NOMO-1 treated with DMSO at 0.1 percent for 48 hours (cell line): ENCODE data around the gene SOBP.

Experiments
- DNase-seq: peaks from one replicate; lab custom pipeline; 2025; ENCODE audit not compliant: unreplicated experiment; lab: John Stamatoyannopoulos, UW

Gene SOBP

DNA sequence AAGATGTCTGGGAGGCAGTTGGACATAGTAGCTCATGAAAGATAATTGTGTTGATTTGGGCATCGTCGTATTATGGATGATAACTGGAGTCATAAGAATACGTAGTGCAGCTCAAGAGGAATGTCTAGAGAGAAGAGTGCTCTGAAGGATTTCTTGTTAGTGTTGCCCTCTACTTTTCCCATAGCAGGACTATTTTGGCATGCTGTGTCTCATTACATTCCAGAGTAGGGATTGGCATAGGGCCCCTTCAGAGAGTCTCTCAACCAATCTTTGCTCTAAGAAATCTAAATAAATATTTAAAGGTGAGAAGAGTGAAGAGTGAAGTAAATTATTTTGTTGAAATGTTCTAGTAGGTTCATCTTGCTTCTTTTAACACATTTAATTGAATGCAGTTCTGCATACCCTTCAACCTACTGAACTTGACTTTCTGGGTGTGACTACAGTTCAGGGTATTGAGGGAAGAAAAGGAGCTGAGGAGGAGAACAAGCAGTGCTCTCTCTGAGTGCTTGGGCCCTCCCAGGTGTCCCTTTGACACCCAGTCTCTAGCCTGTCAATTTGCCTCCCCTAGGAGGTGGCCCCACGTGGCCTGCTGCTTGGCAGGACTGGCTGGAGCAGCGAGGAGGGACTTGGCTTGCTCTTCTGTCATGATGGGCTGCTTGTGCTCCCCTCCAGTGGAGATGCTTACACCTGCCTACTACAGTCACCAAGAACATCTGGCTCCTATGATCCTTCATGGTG, 33.3 kb downstream of the SOBP start:
- no peak for DNase-seq

DNA sequence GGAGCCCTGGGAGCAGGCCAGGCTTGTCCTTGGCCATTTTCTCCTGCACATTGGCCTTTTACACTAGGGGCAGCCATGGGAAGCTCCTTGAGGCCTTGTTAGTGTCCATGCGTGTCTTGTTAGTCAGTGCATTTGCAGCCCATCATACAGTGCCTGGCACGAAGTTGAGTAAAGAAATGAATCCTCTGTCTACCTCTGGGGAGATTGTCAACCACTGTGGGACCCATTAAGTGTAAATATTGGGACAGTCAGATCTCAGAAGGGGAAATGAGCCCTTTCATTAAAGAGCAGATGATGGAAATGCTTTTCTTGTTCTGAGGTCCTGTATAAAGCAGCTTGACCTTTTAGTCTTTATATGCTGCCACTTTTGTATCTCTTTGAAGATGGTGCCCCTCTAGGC, 33.9 kb downstream of the SOBP start:
- no peak for DNase-seq

DNA sequence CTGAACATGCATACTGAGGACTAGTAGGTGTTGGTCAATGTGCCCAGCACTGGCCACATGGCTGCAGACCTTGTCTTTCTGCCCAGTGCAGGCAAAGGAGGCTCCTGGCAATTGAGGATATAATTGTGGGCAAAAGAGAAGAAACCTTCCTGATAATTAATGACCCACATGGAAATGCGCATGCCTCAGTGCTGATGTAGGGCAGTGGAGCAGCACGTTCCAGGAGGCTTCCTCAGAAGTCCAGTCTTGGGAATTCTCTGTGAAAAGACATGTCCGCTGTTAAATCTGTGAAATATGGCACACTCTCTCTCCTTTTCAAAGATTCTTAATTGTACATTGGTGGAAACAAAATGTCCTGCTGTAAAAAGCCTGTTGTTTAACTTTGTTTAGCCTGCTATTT, 34.7 kb downstream of the SOBP start:
- DNase-seq, result no peak

DNA sequence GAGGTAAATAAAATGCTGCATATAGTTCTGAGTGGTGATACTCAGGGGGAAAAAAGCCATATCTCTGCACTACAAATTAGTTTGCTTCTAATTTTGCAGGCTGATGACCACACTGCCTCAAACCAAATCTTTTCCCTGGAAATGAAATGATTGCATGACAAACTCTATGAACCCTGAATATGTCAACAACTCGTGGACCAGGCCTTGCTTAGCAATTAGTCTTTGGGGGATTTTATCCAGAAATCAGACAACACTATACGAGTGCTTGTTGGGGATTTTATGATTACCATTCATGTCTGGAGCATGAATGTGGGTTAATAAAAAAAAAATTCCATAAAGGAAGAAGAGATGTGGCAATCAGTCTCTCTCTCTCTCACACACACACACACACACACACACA, 42.0 kb downstream of the SOBP start:
- DNase-seq, result no peak

DNA sequence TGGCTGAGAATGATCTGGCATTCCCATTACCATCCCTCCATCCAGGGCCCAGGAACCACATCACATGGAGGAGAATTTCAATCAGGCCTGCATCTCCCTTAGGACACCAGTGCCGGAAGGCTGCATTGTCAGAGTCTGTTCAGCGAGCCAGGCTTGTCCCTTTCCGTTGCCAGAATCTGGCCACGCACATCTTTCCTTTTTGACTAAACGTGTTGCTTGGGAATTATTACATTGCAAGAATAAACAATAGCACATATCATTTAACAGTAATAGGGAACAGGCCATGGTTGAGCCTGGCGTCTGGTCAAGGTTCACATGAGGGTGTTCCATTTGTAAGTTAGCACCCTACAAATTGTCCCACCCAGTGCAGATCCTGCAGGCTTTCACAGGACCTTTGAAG, 42.8 kb downstream of the SOBP start:
- DNase-seq, result no peak

DNA sequence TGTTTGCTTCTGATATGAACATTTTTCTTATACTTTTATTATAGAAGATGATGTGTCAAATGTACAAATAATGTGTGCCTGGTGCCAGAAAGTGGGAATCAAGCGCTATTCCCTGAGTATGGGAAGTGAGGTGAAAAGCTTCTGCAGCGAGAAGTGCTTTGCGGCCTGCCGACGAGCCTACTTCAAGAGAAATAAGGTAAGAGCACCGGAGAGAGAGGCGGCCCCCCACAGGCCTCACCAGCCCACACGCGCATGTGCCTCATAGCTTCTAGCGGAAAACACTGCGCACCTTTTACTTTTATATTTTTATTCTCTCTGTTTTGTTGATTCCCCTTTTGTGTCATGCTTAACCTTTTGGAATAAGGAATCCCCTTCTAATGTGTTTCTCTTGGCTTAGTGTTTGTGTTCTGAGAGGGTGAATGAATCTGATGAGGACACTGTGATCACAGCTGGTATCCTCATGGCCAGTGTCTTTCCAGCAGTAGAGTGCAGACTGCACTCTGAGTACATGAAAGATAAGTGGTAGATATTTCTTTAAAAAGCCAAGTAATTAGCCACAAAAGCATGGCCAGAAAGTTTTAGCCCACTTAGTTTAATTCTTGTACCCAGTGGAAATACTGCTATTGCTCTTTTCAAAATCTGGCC, 43.6 kb downstream of the SOBP start:
- no peak for DNase-seq

DNA sequence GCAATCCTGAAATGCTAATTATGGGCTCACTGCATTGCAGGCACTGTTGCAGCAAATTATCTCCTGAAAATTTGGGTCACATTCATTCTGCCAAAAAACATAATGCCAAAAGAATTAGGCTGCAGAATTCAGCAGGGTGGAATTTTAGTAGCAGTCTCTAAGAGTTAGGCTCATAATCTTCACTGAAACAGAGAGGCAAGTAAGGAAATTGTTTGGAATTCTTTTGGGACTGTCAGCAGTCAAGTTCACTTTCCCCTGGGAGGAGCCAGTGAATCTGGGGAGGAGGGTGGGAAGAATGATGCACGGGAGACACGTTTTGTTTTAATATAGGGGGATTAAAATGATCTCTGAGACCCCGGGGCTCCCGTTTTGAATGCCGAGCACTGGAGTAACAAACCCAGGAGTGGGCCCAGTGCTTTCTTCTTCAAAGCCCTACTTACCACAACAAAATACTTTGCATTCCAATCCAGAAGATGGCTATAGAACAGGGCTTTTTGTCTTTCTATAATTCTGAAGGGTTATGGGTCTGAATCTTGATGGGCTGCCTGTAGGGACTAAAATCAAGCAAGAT, 44.7 kb downstream of the SOBP start:
- no peak for DNase-seq

DNA sequence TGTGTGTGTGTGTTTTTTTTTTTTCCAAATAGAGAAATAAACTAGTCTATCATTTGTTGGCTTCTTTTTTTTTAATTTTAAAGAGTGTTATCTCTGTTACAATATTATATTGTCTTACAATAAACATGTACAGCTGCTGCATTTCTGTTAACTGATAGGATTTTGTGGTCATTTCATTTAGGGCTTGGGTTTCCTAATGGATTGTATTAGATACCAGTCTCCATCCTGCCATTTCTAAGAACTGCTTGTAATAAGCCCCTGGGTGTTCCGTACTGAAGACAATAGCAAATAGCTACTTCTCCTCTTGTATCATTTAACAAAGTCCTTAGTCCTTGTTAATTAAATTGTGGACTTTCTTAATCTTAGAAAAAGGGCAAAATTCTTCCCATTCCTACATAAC, 45.7 kb downstream of the SOBP start:
- DNase-seq, result no peak

DNA sequence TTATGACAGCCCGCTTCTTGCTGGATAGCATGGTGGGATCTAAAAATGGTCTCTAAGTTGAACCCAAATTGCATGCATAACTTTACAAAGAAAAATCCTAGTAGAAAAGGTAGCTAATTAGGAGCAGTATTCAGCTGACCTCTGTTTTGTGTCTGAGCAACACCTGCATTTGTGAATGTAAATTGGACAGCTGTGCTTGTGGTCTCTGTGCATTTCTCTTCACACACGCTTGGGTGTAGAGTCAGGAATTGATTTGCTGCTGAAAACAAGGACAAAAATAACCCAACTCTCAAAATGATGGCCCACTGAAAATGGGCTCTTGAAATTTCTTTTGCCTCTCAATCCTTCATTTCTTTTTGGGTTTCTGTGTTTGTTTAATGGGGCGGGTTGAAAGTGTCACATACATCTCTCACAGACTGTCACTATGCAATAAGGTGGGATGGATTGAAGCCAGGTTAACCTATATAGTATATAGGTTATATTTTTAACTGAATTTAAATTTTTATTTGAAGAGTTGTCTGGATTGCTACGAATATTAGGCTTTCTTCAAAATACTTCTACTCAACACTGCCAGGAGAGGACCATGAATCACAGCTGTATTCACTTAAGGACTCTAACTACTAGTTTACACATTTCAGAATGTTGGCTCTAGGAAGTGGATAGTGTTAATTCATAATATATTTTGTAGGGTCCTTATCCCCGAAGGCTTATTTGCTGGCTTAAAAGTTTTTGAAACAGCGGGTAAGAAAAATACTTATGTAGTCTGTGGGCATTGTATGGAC, 46.5 kb downstream of the SOBP start:
- no peak for DNase-seq

DNA sequence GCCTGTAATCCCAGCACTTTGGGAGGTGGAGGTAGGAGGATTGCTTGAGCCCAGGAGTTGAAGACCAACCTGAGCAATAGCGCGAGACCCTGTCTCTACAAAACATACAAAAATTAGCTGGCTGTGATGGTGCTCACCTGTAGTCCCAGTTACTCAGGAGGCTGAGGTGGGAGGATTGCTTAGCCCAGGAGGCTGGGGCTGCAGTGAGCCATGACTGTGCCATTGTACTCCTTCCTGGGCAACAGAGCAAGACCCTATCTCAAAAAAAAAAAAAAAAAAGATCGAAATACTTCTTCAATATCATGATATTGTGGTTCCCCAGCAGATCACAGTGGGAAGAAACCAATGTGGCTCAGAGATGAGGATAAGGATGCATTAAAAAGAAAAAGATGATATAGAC, 47.6 kb downstream of the SOBP start:
- DNase-seq, result no peak

DNA sequence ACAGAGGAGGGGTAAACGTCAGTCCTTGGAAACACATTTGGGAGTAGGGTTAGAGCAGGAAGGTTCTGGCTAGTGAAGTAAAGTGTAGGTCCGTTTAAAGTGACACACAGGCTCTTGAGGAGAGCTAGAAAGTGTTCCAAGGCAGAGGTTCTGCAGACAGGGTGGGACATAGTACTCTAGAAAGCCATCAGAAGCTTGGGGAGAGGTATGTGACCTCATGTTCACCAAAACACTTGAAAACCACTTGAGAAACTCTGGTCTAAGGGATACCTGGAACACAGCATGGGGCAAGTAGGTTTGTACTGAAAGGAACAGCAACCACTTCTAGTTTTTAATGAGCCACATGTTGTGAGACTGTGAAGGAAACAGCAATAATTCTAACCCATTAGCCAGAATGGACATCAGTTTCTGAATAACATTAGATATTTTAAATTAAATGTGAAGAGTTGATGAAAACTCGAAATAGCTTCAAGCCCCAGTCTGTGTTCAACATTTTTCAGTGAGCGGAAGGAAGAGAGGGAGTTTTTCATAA, 49.0 kb downstream of the SOBP start:
- DNase-seq, result no peak

DNA sequence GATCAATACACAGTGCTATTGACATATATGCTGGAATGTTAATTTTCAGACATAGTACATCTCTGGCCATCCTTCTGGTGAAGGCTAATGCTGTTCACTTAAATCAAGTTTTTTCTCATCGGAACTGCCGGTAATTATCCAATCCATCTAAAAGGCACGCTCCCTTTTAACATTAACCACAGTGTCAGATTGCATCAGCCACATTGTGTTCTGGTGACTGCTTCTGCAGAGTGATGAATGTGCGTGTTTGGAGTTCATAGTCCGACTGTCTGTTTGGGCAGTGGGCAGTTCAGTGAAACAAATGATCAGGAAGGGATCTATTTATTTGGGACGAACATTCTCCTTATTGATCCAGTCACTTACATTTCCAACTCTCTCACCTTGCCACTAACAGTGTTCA, 49.5 kb downstream of the SOBP start:
- DNase-seq, result no peak

DNA sequence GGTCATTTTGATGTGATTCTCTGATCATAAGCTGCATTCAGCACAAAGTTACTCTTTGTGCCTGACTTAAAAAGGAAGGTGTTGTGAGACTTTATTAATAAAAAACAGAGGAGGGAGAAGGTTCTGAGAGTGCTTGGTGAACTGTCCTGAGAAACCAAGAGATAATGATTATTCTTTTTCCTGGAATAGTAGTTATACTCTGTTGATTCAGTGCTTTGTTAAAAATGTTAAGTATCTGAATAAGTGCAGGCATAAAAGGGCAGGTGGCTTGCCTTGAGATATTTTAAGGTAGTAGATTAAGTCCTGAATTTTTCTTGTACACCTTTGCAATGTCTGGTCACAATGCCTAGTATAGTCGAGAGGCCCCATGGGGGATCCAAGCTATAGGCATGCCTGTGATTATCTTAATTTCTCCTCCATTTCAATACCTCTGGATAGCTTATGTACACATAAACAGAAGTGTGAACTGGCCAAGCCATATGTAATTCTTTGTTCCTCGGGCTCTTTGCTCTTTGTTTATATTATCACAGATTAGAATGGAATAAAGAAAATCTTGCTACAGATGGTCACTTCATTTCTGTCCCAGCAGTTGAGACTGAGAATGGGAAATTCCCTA, 50.0 kb downstream of the SOBP start:
- no peak for DNase-seq

DNA sequence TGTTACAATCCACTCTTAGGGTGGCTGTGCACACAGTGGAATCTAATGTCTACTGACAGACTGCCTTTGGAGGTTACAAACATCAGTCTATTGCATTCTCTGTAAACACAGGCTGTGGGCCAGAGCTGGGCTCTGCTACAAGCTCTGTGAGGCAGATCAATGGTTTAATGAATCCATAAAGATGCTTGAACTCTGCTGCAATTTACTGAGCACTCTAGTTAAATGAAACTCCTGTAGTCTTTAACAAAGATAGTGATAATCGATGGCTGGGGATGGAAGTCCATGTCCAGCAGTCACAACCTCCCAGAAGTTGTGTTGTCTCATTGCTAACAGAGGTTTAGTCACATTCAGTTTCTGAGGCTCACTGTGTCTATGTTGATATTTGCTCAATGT, 50.5 kb downstream of the SOBP start:
- no peak for DNase-seq

DNA sequence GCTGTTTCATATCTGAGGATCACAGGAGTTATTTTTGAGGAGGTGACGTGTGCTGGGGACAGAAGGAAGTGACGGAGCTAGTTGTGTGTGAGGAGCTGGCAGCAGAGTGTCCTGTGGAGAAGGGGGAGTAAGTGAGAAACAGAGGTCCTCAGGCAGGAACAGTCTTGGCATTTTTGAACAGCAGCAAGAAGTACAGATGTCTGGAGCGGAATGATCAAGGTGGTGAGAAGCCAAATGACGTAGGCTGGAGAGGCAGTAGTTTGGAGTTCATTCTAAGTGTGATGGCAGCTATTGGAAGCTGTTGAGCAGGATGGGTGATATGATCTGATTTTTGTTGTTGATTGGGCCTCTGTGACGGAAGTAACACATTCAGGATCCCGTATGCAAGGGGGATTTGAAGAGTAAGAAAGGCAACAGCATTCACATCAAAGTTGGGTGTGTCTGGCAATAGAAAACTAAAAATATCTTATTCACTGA, 52.3 kb downstream of the SOBP start:
- no peak for DNase-seq

DNA sequence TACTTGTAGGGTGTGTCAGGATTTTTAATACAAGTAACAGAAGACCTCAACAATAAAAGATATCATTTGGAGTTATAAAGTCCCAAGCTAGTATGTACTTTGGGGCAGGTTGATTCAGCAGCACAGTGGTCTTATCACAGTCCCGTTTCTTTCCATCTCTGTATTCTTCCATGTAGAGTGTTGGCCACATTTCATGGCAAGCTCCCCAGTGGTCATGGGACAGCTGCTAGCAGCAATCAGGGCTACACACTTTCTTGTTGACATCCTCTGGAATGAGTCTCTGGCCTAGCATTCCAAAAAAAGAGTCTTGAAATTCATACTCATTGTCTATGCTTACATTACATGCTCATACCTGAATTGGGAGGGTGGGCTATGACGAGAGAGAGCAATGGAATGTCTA, 53.2 kb downstream of the SOBP start:
- DNase-seq, result no peak

DNA sequence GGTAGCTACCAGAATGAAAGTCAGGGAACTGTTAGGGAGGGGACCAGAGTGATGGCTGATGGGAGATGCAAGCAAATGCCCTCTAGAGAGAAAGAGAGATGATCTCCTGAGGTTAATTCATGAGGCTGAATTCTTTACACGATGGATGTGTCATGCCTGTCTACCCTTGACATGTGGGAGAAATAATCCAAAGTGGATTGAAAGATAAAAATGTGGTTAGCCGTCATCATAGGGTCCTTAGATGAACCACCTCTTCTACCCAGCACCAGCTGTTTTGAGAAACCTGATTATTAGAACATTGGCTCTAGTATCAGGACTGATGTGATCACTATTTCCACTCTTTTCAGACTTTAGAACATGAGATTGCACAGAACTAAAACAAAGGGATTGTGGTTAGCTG, 53.6 kb downstream of the SOBP start:
- DNase-seq, result no peak

DNA sequence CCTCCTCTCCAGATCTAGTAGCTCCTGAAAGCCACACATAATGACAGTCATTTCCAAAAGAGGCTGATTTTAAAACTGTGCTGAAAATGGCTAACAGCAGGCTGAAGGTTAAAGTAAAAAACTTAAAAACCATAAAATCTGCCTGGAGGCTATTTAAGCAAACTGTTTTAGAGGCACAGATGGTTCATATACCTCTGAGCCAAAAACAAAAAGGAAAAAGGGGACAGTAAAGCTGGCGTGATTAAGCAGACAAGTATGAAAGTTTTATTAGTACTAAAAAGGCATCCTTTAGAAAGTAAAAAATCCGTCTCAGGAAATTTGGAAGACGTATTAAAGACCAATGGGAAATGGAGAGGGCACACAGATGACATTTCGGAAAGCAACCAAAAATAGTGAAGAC, 55.8 kb downstream of the SOBP start:
- DNase-seq, result no peak

DNA sequence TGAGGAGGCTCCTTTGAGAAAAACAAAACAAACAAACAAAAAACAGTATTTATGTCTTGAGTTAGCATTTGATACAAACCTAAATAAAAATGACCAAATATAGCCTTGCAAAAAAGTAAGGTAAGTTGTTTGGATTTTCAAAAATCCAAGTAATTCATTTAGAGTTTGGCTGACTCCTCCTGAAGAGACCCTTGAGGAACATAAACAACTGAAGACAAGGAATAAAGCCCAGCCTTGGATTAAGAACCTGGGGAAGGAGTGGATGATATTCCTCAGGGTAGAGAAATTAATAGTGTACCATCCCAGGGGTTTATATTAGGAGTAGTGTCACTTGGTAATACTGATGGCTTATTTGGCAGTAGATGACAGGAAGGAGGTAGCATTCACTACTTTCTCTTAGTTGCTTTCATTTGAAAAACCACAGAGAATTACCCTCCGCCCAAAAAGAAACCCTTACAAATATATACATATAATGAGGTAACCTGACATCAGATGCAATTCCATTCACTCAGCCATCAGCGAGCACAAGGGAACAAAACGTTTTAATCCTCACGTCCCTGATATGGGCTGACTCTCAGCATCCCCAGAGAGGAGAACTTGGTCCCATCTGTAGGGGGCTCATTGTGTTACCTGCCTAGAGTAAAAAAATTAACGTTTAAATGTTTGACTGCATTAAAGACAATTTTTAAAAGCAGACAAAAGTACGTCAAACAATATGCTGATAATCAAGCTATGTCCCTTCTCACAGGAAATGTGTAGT, 57.0 kb downstream of the SOBP start:
- DNase-seq, result no peak

DNA sequence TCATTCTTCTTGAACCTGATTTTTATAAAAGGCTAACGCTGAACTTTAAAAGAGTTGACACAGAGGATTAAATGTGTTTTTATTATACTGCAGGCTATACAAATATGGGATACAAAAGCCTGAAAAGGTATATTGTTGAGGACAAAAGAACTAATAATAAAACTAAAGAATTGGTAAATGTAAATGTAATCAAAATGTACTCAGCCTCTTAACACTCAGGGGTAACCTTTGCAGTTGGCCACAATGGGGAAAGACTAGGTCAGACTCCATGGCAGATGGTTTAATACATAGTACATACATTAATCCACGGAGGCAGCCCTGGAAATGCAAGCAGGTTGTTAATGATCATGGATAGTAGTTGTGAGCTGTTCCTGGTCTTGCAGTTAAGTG, 57.5 kb downstream of the SOBP start:
- no peak for DNase-seq
